SK-N-SH (cell line): ENCODE measurements around the gene LOC128125822.

Source experiments
- CTCF ChIA-PET: fragments of 300-600, 350-600 bp; formaldehyde crosslinking; extraction: SDS; loops from one replicate; lab custom pipeline; 2021; lab: Yijun Ruan, JAX
- POLR2A ChIA-PET: fragments of 350-600 bp; sonication (Branson Sonifier 250); formaldehyde crosslinking; extraction: SDS; loops from one replicate; lab custom pipeline; 2020; ENCODE audit warnings: antibody characterized with exemption, inconsistent platforms; lab: Yijun Ruan, JAX
- DNase-seq: peaks from one replicate; pipeline ENCODE4 v3.0.0; 2012
- H2AFZ ChIP-seq: fragments of 200-600 bp; sonication (generic); 2 replicates; pipeline ENCODE4 v1.8.1; 2016; ENCODE audit warnings: antibody characterized with exemption, mild to moderate bottlenecking, low read depth
- H3F3A ChIP-seq: fragments of 200-600 bp; sonication (generic); replicated peaks from 2 replicates; pipeline ENCODE3; 2016; ENCODE audit warnings: antibody characterized with exemption, mild to moderate bottlenecking; ENCODE audit not compliant: insufficient read depth
- H3K27ac ChIP-seq, 2 experiments: fragments of 200-500 bp in 1 of 2; fragments of 200-600 bp in 1 of 2; sonication (Bioruptor generic) in 1 of 2; sonication (generic), shearing (Covaris generic) in 1 of 2; 2 replicates each; pipeline versions ENCODE4 v1.5.1 to v1.6.1; 2014 to 2016; ENCODE audit warnings: low read depth in 2 of 2, inconsistent platforms in 1 of 2, low read length in 1 of 2, mild to moderate bottlenecking in 1 of 2, mixed read lengths in 1 of 2
- H3K27me3 ChIP-seq: fragments of 200-600 bp; sonication (generic), shearing (Covaris generic); 2 replicates; pipeline ENCODE4 v1.6.1; 2016; ENCODE audit warnings: mixed run types; ENCODE audit not compliant: insufficient read depth
- H3K36me3 ChIP-seq, 2 experiments: fragments of 200-500 bp in 1 of 2; fragments of 200-600 bp in 1 of 2; sonication (Bioruptor generic) in 1 of 2; sonication (generic) in 1 of 2; replicated peaks in 1 of 2; 2 replicates each; pipeline versions ENCODE3 to v1.5.1; 2014 to 2016; ENCODE audit warnings: low read length in 1 of 2, mild to moderate bottlenecking in 1 of 2; ENCODE audit not compliant: insufficient read depth in 2 of 2, control insufficient read depth in 1 of 2
- H3K4me1 ChIP-seq, 2 experiments: fragments of 200-500 bp in 1 of 2; fragments of 200-600 bp in 1 of 2; sonication (Bioruptor generic) in 1 of 2; sonication (generic), shearing (Covaris generic) in 1 of 2; 2 replicates each; pipeline versions ENCODE4 v1.5.1 to v1.6.1; 2014 to 2016; ENCODE audit warnings: low read depth in 1 of 2, low read length in 1 of 2, mixed run types in 1 of 2; ENCODE audit not compliant: insufficient read depth in 2 of 2, control insufficient read depth in 1 of 2
- H3K4me2 ChIP-seq: fragments of 200-600 bp; sonication (generic), shearing (Covaris generic); 2 replicates; pipeline ENCODE4 v1.6.1; 2017; ENCODE audit warnings: mixed run types
- H3K4me3 ChIP-seq, 2 experiments: fragments of 200-500 bp in 1 of 2; fragments of 200-600 bp in 1 of 2; sonication (Bioruptor generic) in 1 of 2; sonication (generic), shearing (Covaris generic) in 1 of 2; 2 replicates each; pipeline versions ENCODE4 v1.5.1 to v1.8.1; 2014 to 2016; ENCODE audit warnings: low read depth in 2 of 2, inconsistent platforms in 1 of 2, low read length in 1 of 2, mild to moderate bottlenecking in 1 of 2, mixed read lengths in 1 of 2, moderate library complexity in 1 of 2
- H3K79me2 ChIP-seq: fragments of 200-600 bp; sonication (generic); 2 replicates; pipeline ENCODE4 v1.8.1; 2017; ENCODE audit warnings: mild to moderate bottlenecking; ENCODE audit not compliant: insufficient read depth
- H3K9ac ChIP-seq: fragments of 200-600 bp; sonication (generic); 2 replicates; pipeline ENCODE4 v1.6.1; 2017; ENCODE audit warnings: mixed run types
- H3K9me2 ChIP-seq: fragments of 200-600 bp; sonication (generic); 2 replicates; pipeline ENCODE4 v1.6.1; 2017; ENCODE audit warnings: mixed run types
- H3K9me3 ChIP-seq: fragments of 200-600 bp; sonication (generic); 2 replicates; pipeline ENCODE4 v1.6.1; 2017; ENCODE audit warnings: mixed run types, mild to moderate bottlenecking, moderate library complexity
- H4K20me1 ChIP-seq: fragments of 200-600 bp; sonication (generic); 2 replicates; pipeline ENCODE4 v1.6.1; 2017; ENCODE audit warnings: mild to moderate bottlenecking, mixed run types; ENCODE audit not compliant: insufficient read depth
- EP300 ChIP-seq, 2 experiments: IDR thresholded peaks; 2 replicates each; pipeline versions ENCODE4 v1.4.0 to v1.6.1; 2012; ENCODE audit warnings: borderline replicate concordance in 1 of 2, low read depth in 1 of 2, low read length in 1 of 2
- GABPA ChIP-seq: IDR thresholded peaks from 2 replicates; pipeline ENCODE4 v1.4.0; 2012; ENCODE audit warnings: low read depth, mild to moderate bottlenecking
- MXI1 ChIP-seq: IDR thresholded peaks from 2 replicates; pipeline ENCODE4 v1.6.1; 2012; ENCODE audit warnings: mild to moderate bottlenecking, low read depth, low read length, improper control_type of control experiment
- NRF1 ChIP-seq: IDR thresholded peaks from 2 replicates; pipeline ENCODE4 v1.6.1; 2012; ENCODE audit warnings: low read depth, mild to moderate bottlenecking, low read length
- SMC3 ChIP-seq: IDR thresholded peaks from 2 replicates; pipeline ENCODE4 v1.6.1; 2012; ENCODE audit warnings: low read depth, low read length, improper control_type of control experiment
- TEAD4 ChIP-seq: IDR thresholded peaks from 2 replicates; pipeline ENCODE4 v1.4.0; 2012; ENCODE audit warnings: mild to moderate bottlenecking, borderline replicate concordance; ENCODE audit not compliant: insufficient read depth
- WGBS: methylation state at CpG from one replicate; pipeline ENCODE4 v1.1.6; 2017; ENCODE audit warnings: low lambda C conversion rate; 5-methylcytosine and 5-hydroxymethylcytosine counted together
- TF ChIP-seq, protein P1 (sequence below): IDR thresholded peaks from 2 replicates; pipeline ENCODE4 v1.6.1; 2012; ENCODE audit warnings: mild to moderate bottlenecking, low read depth, low read length, moderate library complexity
- TF ChIP-seq, protein P2 (sequence below): fragments of 200-600 bp; sonication (generic); IDR thresholded peaks from 2 replicates; pipeline ENCODE4 v1.6.1; 2017; ENCODE audit warnings: antibody characterized with exemption, mild to moderate bottlenecking, moderate library complexity
- TF ChIP-seq, protein P3 (sequence below): IDR thresholded peaks from 2 replicates; pipeline ENCODE4; 2012

The LOC128125822 gene

DNA sequence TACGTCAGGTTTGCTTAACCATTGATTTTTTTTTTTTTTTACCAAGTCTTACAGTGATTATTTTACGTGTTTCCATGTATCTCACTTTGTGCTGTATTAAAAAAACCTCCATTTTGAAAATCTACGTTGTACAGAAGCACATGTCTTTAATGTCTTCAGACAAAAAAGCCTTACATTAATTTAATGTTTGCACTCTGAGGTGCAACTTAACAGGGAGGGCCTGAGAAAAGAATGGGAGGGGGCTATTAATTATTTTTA lies 8.4 kb downstream of the LOC128125822 start:
- peaks cover 35% of the 10 kb centered on the region for H3F3A ChIP-seq
- H3K9ac ChIP-seq: no peak overlapping the region
- CTCF ChIA-PET: no interaction called here
- H3K9me2 ChIP-seq: no peaks in the 10 kb centered on the region
- POLR2A ChIA-PET: no interaction called here
- no peak overlapping the region for H2AFZ ChIP-seq
- TF ChIP-seq, protein P1, sequence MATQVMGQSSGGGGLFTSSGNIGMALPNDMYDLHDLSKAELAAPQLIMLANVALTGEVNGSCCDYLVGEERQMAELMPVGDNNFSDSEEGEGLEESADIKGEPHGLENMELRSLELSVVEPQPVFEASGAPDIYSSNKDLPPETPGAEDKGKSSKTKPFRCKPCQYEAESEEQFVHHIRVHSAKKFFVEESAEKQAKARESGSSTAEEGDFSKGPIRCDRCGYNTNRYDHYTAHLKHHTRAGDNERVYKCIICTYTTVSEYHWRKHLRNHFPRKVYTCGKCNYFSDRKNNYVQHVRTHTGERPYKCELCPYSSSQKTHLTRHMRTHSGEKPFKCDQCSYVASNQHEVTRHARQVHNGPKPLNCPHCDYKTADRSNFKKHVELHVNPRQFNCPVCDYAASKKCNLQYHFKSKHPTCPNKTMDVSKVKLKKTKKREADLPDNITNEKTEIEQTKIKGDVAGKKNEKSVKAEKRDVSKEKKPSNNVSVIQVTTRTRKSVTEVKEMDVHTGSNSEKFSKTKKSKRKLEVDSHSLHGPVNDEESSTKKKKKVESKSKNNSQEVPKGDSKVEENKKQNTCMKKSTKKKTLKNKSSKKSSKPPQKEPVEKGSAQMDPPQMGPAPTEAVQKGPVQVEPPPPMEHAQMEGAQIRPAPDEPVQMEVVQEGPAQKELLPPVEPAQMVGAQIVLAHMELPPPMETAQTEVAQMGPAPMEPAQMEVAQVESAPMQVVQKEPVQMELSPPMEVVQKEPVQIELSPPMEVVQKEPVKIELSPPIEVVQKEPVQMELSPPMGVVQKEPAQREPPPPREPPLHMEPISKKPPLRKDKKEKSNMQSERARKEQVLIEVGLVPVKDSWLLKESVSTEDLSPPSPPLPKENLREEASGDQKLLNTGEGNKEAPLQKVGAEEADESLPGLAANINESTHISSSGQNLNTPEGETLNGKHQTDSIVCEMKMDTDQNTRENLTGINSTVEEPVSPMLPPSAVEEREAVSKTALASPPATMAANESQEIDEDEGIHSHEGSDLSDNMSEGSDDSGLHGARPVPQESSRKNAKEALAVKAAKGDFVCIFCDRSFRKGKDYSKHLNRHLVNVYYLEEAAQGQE: no peak
- no peak for TF ChIP-seq EP300 (IDR thresholded peaks at IDR 0.05; ENCODE audit: borderline replicate concordance in 1 of 2, low read depth in 1 of 2, low read length in 1 of 2)
- TF ChIP-seq, protein P2, sequence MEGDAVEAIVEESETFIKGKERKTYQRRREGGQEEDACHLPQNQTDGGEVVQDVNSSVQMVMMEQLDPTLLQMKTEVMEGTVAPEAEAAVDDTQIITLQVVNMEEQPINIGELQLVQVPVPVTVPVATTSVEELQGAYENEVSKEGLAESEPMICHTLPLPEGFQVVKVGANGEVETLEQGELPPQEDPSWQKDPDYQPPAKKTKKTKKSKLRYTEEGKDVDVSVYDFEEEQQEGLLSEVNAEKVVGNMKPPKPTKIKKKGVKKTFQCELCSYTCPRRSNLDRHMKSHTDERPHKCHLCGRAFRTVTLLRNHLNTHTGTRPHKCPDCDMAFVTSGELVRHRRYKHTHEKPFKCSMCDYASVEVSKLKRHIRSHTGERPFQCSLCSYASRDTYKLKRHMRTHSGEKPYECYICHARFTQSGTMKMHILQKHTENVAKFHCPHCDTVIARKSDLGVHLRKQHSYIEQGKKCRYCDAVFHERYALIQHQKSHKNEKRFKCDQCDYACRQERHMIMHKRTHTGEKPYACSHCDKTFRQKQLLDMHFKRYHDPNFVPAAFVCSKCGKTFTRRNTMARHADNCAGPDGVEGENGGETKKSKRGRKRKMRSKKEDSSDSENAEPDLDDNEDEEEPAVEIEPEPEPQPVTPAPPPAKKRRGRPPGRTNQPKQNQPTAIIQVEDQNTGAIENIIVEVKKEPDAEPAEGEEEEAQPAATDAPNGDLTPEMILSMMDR: no peak
- TF ChIP-seq TEAD4: no peak
- TF ChIP-seq, protein P3, sequence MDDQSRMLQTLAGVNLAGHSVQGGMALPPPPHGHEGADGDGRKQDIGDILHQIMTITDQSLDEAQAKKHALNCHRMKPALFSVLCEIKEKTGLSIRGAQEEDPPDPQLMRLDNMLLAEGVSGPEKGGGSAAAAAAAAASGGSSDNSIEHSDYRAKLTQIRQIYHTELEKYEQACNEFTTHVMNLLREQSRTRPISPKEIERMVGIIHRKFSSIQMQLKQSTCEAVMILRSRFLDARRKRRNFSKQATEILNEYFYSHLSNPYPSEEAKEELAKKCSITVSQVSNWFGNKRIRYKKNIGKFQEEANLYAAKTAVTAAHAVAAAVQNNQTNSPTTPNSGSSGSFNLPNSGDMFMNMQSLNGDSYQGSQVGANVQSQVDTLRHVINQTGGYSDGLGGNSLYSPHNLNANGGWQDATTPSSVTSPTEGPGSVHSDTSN: no peak
- TF ChIP-seq GABPA: no peak
- no peak for TF ChIP-seq SMC3
- H3K4me3 ChIP-seq: no peak overlapping the region
- peaks cover 71 to 79% of the 10 kb centered on the region in 2 experiments for H3K36me3 ChIP-seq
- peaks cover 37% of the 10 kb centered on the region for H3K79me2 ChIP-seq
- DNase-seq: no peak
- peaks cover 23% of the 10 kb centered on the region for H4K20me1 ChIP-seq
- no peaks in the 10 kb centered on the region for H3K27me3 ChIP-seq
- no peaks in the 10 kb centered on the region; a peak in 3 of 4 replicates for H3K4me1 ChIP-seq
- no peaks in the 10 kb centered on the region for H3K9me3 ChIP-seq
- H3K4me2 ChIP-seq: no peak overlapping the region
- WGBS: 88% methylated on average over 3 of the region's 3 CpGs
- H3K27ac ChIP-seq: no peak overlapping the region

DNA sequence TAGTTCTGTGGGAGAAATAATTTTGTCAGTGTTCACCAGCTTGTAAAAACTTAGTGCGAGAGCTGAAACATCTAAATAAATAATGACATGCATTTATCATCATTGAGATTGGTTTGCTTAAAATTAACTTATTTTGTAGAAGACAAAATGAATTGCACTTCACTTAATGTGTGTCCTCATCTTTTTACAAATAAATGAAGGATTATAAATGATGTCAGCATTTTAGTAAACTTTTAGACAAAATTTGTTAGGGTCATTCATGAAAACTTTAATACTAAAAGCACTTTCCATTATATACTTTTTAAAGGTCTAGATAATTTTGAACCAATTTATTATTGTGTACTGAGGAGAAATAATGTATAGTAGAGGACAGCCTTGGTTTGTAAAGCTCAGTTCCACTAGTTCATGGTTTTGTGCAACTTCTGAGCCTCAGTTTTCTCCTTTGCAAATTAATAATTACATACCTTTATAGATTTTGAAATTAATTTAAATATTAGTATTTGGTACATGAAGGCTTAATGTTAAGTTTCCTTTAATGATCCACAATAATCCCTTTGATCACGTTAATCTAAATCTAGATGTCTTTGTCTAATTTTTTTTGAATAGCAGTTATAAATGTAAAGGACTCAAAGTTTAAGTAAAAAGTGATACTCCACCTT lies 9.2 kb downstream of the LOC128125822 start:
- Histone ChIP-seq H3K9me3 (no peaks in the 10 kb centered on the region), H3F3A (peaks cover 42% of the 10 kb centered on the region), H3K9ac (no peak overlapping the region), H4K20me1 (peaks cover 16% of the 10 kb centered on the region), H3K79me2 (peaks cover 28% of the 10 kb centered on the region)
- ChIA-PET POLR2A (no interaction called here), CTCF (no interaction called here)
- TF ChIP-seq NRF1 (no peak), MXI1 (no peak)
- TF ChIP-seq, protein P1: no peak
- TF ChIP-seq, all 33 proteins: peak for 0
- Histone ChIP-seq H3K4me3 (no peak overlapping the region), H3K27ac (no peak overlapping the region), H3K4me2 (no peak overlapping the region), H3K36me3 (peaks cover 68 to 73% of the 10 kb centered on the region in 2 experiments), H2AFZ (no peak overlapping the region), H3K9me2 (no peaks in the 10 kb centered on the region), H3K27me3 (no peaks in the 10 kb centered on the region), H3K4me1 (no peaks in the 10 kb centered on the region; a peak in 1 of 4 replicates)
- 97% methylated on average over 2 of the region's 2 CpGs for WGBS
- DNase-seq: no peak
